Dendritic cell treated with granulocyte-macrophage colony-stimulating factor and Interleukin-4, amounts not matched to agents 40 ng/mL and 50 ng/mL, for 4 days (primary cell): Measurements from ENCODE around the gene C1QL4.
"Not testable (repeated sequence)": the region's sequence is repeated elsewhere in the genome, so short reads cannot be mapped to it uniquely, and the experiment has no call there.

Source experiments
- H3K27ac Mint-ChIP-seq: one replicate; pipeline ENCODE4 v1.8.0; 2022; ENCODE audit warnings: mild to moderate bottlenecking, mixed read lengths
- H3K27me3 Mint-ChIP-seq: one replicate; pipeline ENCODE4 v1.8.0; 2022; ENCODE audit warnings: mild to moderate bottlenecking, mixed read lengths
- H3K36me3 Mint-ChIP-seq: one replicate; pipeline ENCODE4 v1.8.0; 2022; ENCODE audit warnings: low read depth, mixed read lengths
- H3K4me1 Mint-ChIP-seq: one replicate; pipeline ENCODE4 v1.8.0; 2022; ENCODE audit warnings: low read depth, mixed read lengths
- H3K4me3 Mint-ChIP-seq: one replicate; pipeline ENCODE4 v1.8.0; 2022; ENCODE audit warnings: mild to moderate bottlenecking, moderate library complexity, mixed read lengths
- H3K9me3 Mint-ChIP-seq: one replicate; pipeline ENCODE4 v1.8.0; 2022; ENCODE audit warnings: mixed read lengths
- intact Hi-C: fragments of 100-400 bp; cut with micrococcal nuclease; formaldehyde crosslinking; loops from one replicate; pipeline ENCODE4 v1.15.0; 2022

C1QL4 gene

GRCh38 chr12:49336645-49337584, at the start of gene C1QL4:
Gene C1QL4, minus strand, starts transcription at chr12:49337188. Its CDS starts 711 bp downstream, at chr12:49336477.
- Mint-ChIP-seq H3K4me1 (peaks cover 49% of the 10 kb centered on the region), H3K27ac (no peak within 1 kb of the TSS), H3K4me3 (peak within 1 kb of the TSS; percentile 68), H3K9me3 (no peaks in the 10 kb centered on the region), H3K27me3 (peaks cover 98% of the 10 kb centered on the region), H3K36me3 (no peaks in the 10 kb centered on the region)
- intact Hi-C loops: loop anchor here (2.0 kb wide), 1 partner anchor 48 kb away; no protein-coding TSS in a partner anchor

- H3K27me3 Mint-ChIP-seq, H3K36me3 Mint-ChIP-seq, intact Hi-C loops, H3K27ac Mint-ChIP-seq, H3K9me3 Mint-ChIP-seq, H3K4me3 Mint-ChIP-seq, H3K4me1 Mint-ChIP-seq: not testable (repeated sequence)
These were observed 43.2 kb upstream of the C1QL4 start for GRCh38 chr12:49380184-49380583.

GRCh38 chr12:49377386-49377785, 40.4 kb upstream of the C1QL4 start:
- Mint-ChIP-seq H3K27ac (no peak overlapping the region), H3K27me3 (no peaks in the 10 kb centered on the region), H3K36me3 (peaks cover 7% of the 10 kb centered on the region), H3K4me3 (no peak overlapping the region), H3K9me3 (no peaks in the 10 kb centered on the region), H3K4me1 (peaks cover 9% of the 10 kb centered on the region)
- intact Hi-C loops: no loop called here

GRCh38 chr12:49375406-49375805, 38.4 kb upstream of the C1QL4 start:
- intact Hi-C loops: no loop called here
- Mint-ChIP-seq H3K9me3 (no peaks in the 10 kb centered on the region), H3K27ac (no peak overlapping the region)

GRCh38 chr12:49370539-49370938, 33.6 kb upstream of the C1QL4 start:
- no peak overlapping the region for H3K4me3 Mint-ChIP-seq
- no peaks in the 10 kb centered on the region for H3K27me3 Mint-ChIP-seq
- H3K27ac Mint-ChIP-seq: no peak overlapping the region
- H3K36me3 Mint-ChIP-seq: peaks cover 34% of the 10 kb centered on the region
- no peaks in the 10 kb centered on the region for H3K9me3 Mint-ChIP-seq
- intact Hi-C loops: no loop called here
- H3K4me1 Mint-ChIP-seq: peaks cover 21% of the 10 kb centered on the region

More at GRCh38 chr12:49375406-49375805, 38.4 kb upstream of the C1QL4 start:
- H3K4me3 Mint-ChIP-seq: no peak overlapping the region
- peaks cover 15% of the 10 kb centered on the region for H3K36me3 Mint-ChIP-seq
- peaks cover 9% of the 10 kb centered on the region for H3K4me1 Mint-ChIP-seq
- no peaks in the 10 kb centered on the region for H3K27me3 Mint-ChIP-seq

GRCh38 chr12:49369411-49370145, 32.6 kb upstream of the C1QL4 start:
- Mint-ChIP-seq H3K27me3 (no peaks in the 10 kb centered on the region), H3K27ac (no peak overlapping the region), H3K36me3 (peaks cover 34% of the 10 kb centered on the region), H3K9me3 (no peaks in the 10 kb centered on the region), H3K4me1 (peaks cover 18% of the 10 kb centered on the region), H3K4me3 (no peak overlapping the region)
- intact Hi-C loops: no loop called here

GRCh38 chr12:49368240-49368600, 31.2 kb upstream of the C1QL4 start:
- H3K27ac Mint-ChIP-seq: peak overlapping the region; percentile 99

GRCh38 chr12:49367381-49368239, 30.6 kb upstream of the C1QL4 start, which contains the start of gene SPATS2:
Gene SPATS2, plus strand, starts transcription at chr12:49367462. Its CDS starts 93,551 bp downstream, at chr12:49461013.
- Mint-ChIP-seq H3K36me3 (peaks cover 30% of the 10 kb centered on the region), H3K4me1 (peaks cover 24% of the 10 kb centered on the region), H3K4me3 (peak within 1 kb of the TSS; percentile 97), H3K9me3 (no peaks in the 10 kb centered on the region), H3K27ac (peak within 1 kb of the TSS; percentile 99), H3K27me3 (no peaks in the 10 kb centered on the region)
- intact Hi-C loops: no loop called here

More at GRCh38 chr12:49368240-49368600, 31.2 kb upstream of the C1QL4 start:
- no peaks in the 10 kb centered on the region for H3K9me3 Mint-ChIP-seq
- H3K4me1 Mint-ChIP-seq: peaks cover 24% of the 10 kb centered on the region
- peak overlapping the region; percentile 97 for H3K4me3 Mint-ChIP-seq
- intact Hi-C loops: no loop called here
- peaks cover 34% of the 10 kb centered on the region for H3K36me3 Mint-ChIP-seq
- no peaks in the 10 kb centered on the region for H3K27me3 Mint-ChIP-seq

- Mint-ChIP-seq H3K4me3 (peak overlapping the region; percentile 97), H3K36me3 (peaks cover 27% of the 10 kb centered on the region), H3K27ac (peak overlapping the region; percentile 99), H3K27me3 (no peaks in the 10 kb centered on the region), H3K4me1 (peaks cover 24% of the 10 kb centered on the region), H3K9me3 (no peaks in the 10 kb centered on the region)
- intact Hi-C loops: no loop called here
These were observed 29.8 kb upstream of the C1QL4 start for GRCh38 chr12:49366652-49367380.

GRCh38 chr12:49366096-49366651, 29.2 kb upstream of the C1QL4 start:
- H3K4me1 Mint-ChIP-seq: peaks cover 24% of the 10 kb centered on the region
- no peaks in the 10 kb centered on the region for H3K9me3 Mint-ChIP-seq
- H3K4me3 Mint-ChIP-seq: peak overlapping the region; percentile 97
- H3K36me3 Mint-ChIP-seq: peaks cover 22% of the 10 kb centered on the region
- intact Hi-C loops: no loop called here
- H3K27ac Mint-ChIP-seq: peak overlapping the region; percentile 99
- H3K27me3 Mint-ChIP-seq: peaks cover 1% of the 10 kb centered on the region

GRCh38 chr12:49365542-49365941, 28.6 kb upstream of the C1QL4 start:
- Mint-ChIP-seq H3K27ac (peak overlapping the region; percentile 99), H3K27me3 (peaks cover 3% of the 10 kb centered on the region), H3K4me3 (no peak overlapping the region), H3K36me3 (peaks cover 19% of the 10 kb centered on the region), H3K9me3 (no peaks in the 10 kb centered on the region), H3K4me1 (peaks cover 24% of the 10 kb centered on the region)
- intact Hi-C loops: no loop called here

- Mint-ChIP-seq H3K9me3 (no peaks in the 10 kb centered on the region), H3K27ac (peak overlapping the region; percentile 75), H3K36me3 (peaks cover 19% of the 10 kb centered on the region), H3K4me1 (peaks cover 24% of the 10 kb centered on the region), H3K4me3 (no peak overlapping the region), H3K27me3 (peaks cover 3% of the 10 kb centered on the region)
- intact Hi-C loops: no loop called here
These were observed 28.0 kb upstream of the C1QL4 start for GRCh38 chr12:49364989-49365388.

- Mint-ChIP-seq H3K27me3 (peaks cover 12% of the 10 kb centered on the region), H3K4me3 (no peak overlapping the region), H3K4me1 (peaks cover 23% of the 10 kb centered on the region), H3K36me3 (peaks cover 9% of the 10 kb centered on the region), H3K27ac (no peak overlapping the region), H3K9me3 (no peaks in the 10 kb centered on the region)
- intact Hi-C loops: no loop called here
These were observed 25.1 kb upstream of the C1QL4 start for GRCh38 chr12:49362077-49362476.
